Neural cell (in vitro differentiated cells): ENCODE results near the gene COL20A1. TPM values are rescaled to one million over a fixed set of nuclear protein-coding genes. Genes with fewer than 3 reads are reported as not detected.
A peak's percentile ranks its signal among the peaks of the same experiment; 100 is the strongest.

Experiments used
- H2AFZ ChIP-seq: fragments of 200-600, 300-800 bp; sonication (generic), shearing (Covaris generic); 2 replicates; pipeline ENCODE4 v1.6.0; 2014; ENCODE audit warnings: low read depth, mild to moderate bottlenecking, antibody characterized with exemption, low read length, moderate library complexity
- H3F3A ChIP-seq: fragments of 200-600 bp; shearing (Covaris generic); 2 replicates; pipeline ENCODE4 v1.6.1; 2016; ENCODE audit warnings: mild to moderate bottlenecking, moderate library complexity, mixed read lengths, antibody characterized with exemption, low read length; ENCODE audit not compliant: insufficient read depth, poor library complexity, severe bottlenecking
- H3K27ac ChIP-seq: fragments of 200-600, 300-800 bp; sonication (generic), shearing (Covaris generic); 2 replicates; pipeline ENCODE4 v1.5.1; 2014; ENCODE audit warnings: mild to moderate bottlenecking, low read length, moderate library complexity
- H3K27me3 ChIP-seq: fragments of 300-800, 200-600 bp; sonication (generic), shearing (Covaris generic); 2 replicates; pipeline ENCODE4 v1.6.0; 2014; ENCODE audit warnings: mild to moderate bottlenecking, low read depth, low read length, moderate library complexity; ENCODE audit not compliant: insufficient read depth
- H3K36me3 ChIP-seq: fragments of 300-800, 200-600 bp; sonication (generic), shearing (Covaris generic); 2 replicates; pipeline ENCODE4 v1.5.1; 2014; ENCODE audit warnings: mild to moderate bottlenecking, antibody characterized with exemption, low read length, moderate library complexity; ENCODE audit not compliant: insufficient read depth
- H3K4me2 ChIP-seq: fragments of 300-800, 200-600 bp; sonication (generic), shearing (Covaris generic); 2 replicates; pipeline ENCODE4 v1.6.0; 2014; ENCODE audit warnings: mild to moderate bottlenecking, low read length
- H3K4me3 ChIP-seq: fragments of 300-800, 200-600 bp; sonication (generic), shearing (Covaris generic); 2 replicates; pipeline ENCODE4 v1.5.1; 2014; ENCODE audit warnings: mild to moderate bottlenecking, low read length, moderate library complexity
- H3K79me2 ChIP-seq: fragments of 200-600 bp; shearing (Covaris generic); replicated peaks from 2 replicates; pipeline ENCODE4 v1.6.0; 2014; ENCODE audit warnings: mild to moderate bottlenecking, low read length, moderate library complexity; ENCODE audit not compliant: insufficient read depth
- H3K9ac ChIP-seq: fragments of 300-800, 200-600 bp; sonication (generic), shearing (Covaris generic); 2 replicates; pipeline ENCODE4 v1.6.1; 2016; ENCODE audit warnings: mild to moderate bottlenecking, low read length, mixed read lengths
- H3K9me2 ChIP-seq: fragments of 200-600 bp; shearing (Covaris generic); 2 replicates; pipeline ENCODE4 v1.6.1; 2016; ENCODE audit warnings: mild to moderate bottlenecking, low read length, mixed read lengths; ENCODE audit not compliant: insufficient read depth
- H3K9me3 ChIP-seq: fragments of 200-600, 300-800 bp; sonication (generic), shearing (Covaris generic); 2 replicates; pipeline ENCODE4 v1.6.1; 2016; ENCODE audit warnings: mild to moderate bottlenecking, mixed run types, low read length, moderate library complexity, mixed read lengths
- H4K20me1 ChIP-seq: fragments of 200-600 bp; shearing (Covaris generic); 2 replicates; pipeline ENCODE4 v1.6.1; 2016; ENCODE audit warnings: mild to moderate bottlenecking, mixed run types; ENCODE audit not compliant: insufficient read depth
- CTCF ChIP-seq: fragments of 450-650 bp; IDR thresholded peaks from 2 replicates; pipeline ENCODE4 v1.5.1; 2014; ENCODE audit warnings: antibody characterized with exemption, mild to moderate bottlenecking, moderate library complexity; ENCODE audit not compliant: poor library complexity, severe bottlenecking
- EP300 ChIP-seq: fragments of 450-650 bp; conservative IDR thresholded peaks from 2 replicates; pipeline ENCODE4 v1.6.1; 2014; ENCODE audit warnings: antibody characterized with exemption, mild to moderate bottlenecking, moderate library complexity; ENCODE audit not compliant: poor library complexity, severe bottlenecking
- EZH2 ChIP-seq: fragments of 200-600, 300-800 bp; shearing (Covaris generic), sonication (generic); IDR thresholded peaks from 2 replicates; pipeline ENCODE4 v1.6.1; 2014; ENCODE audit warnings: antibody characterized with exemption, low read length, borderline replicate concordance, mild to moderate bottlenecking; ENCODE audit not compliant: insufficient read depth, poor library complexity, severe bottlenecking
- MXI1 ChIP-seq: fragments of 450-650 bp; conservative IDR thresholded peaks from 2 replicates; pipeline ENCODE4 v1.6.1; 2014; ENCODE audit warnings: antibody characterized with exemption, mild to moderate bottlenecking; ENCODE audit not compliant: poor library complexity, severe bottlenecking
- POLR2AphosphoS5 ChIP-seq: IDR thresholded peaks from 2 replicates; pipeline ENCODE4 v1.6.1; 2012
- RAD21 ChIP-seq: fragments of 450-650 bp; conservative IDR thresholded peaks from 2 replicates; pipeline ENCODE4 v1.6.1; 2014; ENCODE audit warnings: antibody characterized with exemption, mild to moderate bottlenecking, moderate library complexity
- REST ChIP-seq: IDR thresholded peaks from 2 replicates; pipeline ENCODE4 v1.6.1; 2012; ENCODE audit warnings: borderline replicate concordance
- SMC3 ChIP-seq: fragments of 450-650 bp; conservative IDR thresholded peaks from 2 replicates; pipeline ENCODE4 v1.6.1; 2014; ENCODE audit warnings: antibody characterized with exemption, mild to moderate bottlenecking, moderate library complexity; ENCODE audit not compliant: poor library complexity
- TAF1 ChIP-seq: IDR thresholded peaks from 2 replicates; pipeline ENCODE4 v1.6.1; 2012; ENCODE audit warnings: low read depth
- polyA plus RNA-seq: library from polyadenylated mRNA; depleted of rRNA; stranded (reverse); fragments of >200 nt; gene quantifications from 2 replicates; pipeline ENCODE4 v1.2.3, GENCODE V29; 2014

The COL20A1 gene
- polyA plus RNA-seq, 1 donor from 2014 or later: 1.1 TPM

- Histone ChIP-seq H3K79me2 (no peaks in the 10 kb centered on the region), H3K27ac (no peak overlapping the region)
- TF ChIP-seq SMC3 (no peak), REST (no peak), RAD21 (no peak), TAF1 (no peak), POLR2AphosphoS5 (peak; percentile 15), CTCF (no peak), MXI1 (no peak), EZH2 (no peak)
Measured at GRCh38 chr20:63310265-63310991, 17.4 kb downstream of the COL20A1 start.

GRCh38 chr20:63311186-63311832, 18.3 kb downstream of the COL20A1 start:
- Histone ChIP-seq H4K20me1 (no peaks in the 10 kb centered on the region), H3F3A (no peaks in the 10 kb centered on the region), H3K4me3 (no peak overlapping the region), H3K4me2 (no peak overlapping the region), H2AFZ (no peak overlapping the region), H3K27me3 (no peaks in the 10 kb centered on the region), H3K36me3 (no peaks in the 10 kb centered on the region), H3K9me2 (no peaks in the 10 kb centered on the region), H3K9ac (no peak overlapping the region), H3K9me3 (no peaks in the 10 kb centered on the region), H3K27ac (no peak overlapping the region), H3K79me2 (no peaks in the 10 kb centered on the region)
- TF ChIP-seq POLR2AphosphoS5 (no peak), CTCF (no peak), EZH2 (no peak), SMC3 (no peak), MXI1 (no peak), REST (no peak), EP300 (no peak), RAD21 (no peak)

More at GRCh38 chr20:63310265-63310991, 17.4 kb downstream of the COL20A1 start:
- Histone ChIP-seq H3K4me3 (no peak overlapping the region), H2AFZ (no peak overlapping the region), H3K4me2 (no peak overlapping the region), H3F3A (no peaks in the 10 kb centered on the region), H3K27me3 (no peaks in the 10 kb centered on the region), H4K20me1 (no peaks in the 10 kb centered on the region), H3K9me2 (no peaks in the 10 kb centered on the region), H3K9me3 (no peaks in the 10 kb centered on the region), H3K36me3 (no peaks in the 10 kb centered on the region), H3K9ac (no peak overlapping the region)
